Measurements from ENCODE around the gene CTSE. TPM values are rescaled to one million over a fixed set of nuclear protein-coding genes. Genes with fewer than 3 reads are reported as not detected.

The CTSE gene
- total RNA-seq, 1 experiment from 2014 or later = 0.48 TPM

DNA sequence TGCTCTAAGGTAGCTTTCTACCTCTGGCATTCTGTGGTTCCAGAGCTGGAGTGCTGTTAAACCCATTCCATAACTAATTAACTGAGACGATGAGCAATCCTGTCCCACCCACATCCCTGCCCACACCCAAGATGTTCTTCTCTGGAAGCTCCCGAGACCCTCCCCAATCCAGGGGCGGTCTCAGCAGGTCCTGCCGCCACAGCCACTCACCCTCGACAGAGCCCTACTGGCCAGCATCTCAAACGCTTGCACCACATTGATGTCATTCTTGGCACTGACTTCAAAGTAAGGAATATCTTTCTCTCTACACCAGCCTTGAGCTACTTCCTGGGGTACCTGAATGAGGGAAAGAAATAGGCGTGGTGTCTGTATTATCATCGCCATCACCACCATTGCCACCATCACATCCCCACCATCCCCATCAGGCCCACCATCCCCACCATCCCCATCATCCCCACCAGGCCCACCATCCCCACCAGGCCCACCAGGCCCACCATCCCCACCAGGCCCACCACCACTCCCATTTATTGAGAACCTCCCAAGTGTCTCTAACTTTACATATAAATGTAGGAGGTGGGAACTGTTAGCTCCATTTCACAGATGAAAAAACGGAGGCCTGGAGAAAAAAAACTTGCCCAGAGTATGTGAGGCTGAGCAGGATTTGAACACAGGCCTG, 38.2 kb downstream of the CTSE start:
- H3K36me3 ChIP-seq (ENCODE audit: control insufficient read depth, insufficient read depth, low read length) = no peaks in the 10 kb centered on the region
- Mint-ChIP-seq H3K4me1 (ENCODE audit: low read depth, unreplicated experiment) (no peaks in the 10 kb centered on the region), H3K4me3 (ENCODE audit: unreplicated experiment) (no peak overlapping the region), H3K9me3 (ENCODE audit: unreplicated experiment) (no peaks in the 10 kb centered on the region), H3K27me3 (ENCODE audit: insufficient read depth, unreplicated experiment) (peaks cover 19% of the 10 kb centered on the region), H3K27ac (ENCODE audit: unreplicated experiment) (no peak overlapping the region), H3K36me3 (ENCODE audit: insufficient read depth, unreplicated experiment) (no peaks in the 10 kb centered on the region)
- intact Hi-C loops (cut with micrococcal nuclease; ENCODE audit: unreplicated experiment) = no loop called here
- TF ChIP-seq, protein P1, sequence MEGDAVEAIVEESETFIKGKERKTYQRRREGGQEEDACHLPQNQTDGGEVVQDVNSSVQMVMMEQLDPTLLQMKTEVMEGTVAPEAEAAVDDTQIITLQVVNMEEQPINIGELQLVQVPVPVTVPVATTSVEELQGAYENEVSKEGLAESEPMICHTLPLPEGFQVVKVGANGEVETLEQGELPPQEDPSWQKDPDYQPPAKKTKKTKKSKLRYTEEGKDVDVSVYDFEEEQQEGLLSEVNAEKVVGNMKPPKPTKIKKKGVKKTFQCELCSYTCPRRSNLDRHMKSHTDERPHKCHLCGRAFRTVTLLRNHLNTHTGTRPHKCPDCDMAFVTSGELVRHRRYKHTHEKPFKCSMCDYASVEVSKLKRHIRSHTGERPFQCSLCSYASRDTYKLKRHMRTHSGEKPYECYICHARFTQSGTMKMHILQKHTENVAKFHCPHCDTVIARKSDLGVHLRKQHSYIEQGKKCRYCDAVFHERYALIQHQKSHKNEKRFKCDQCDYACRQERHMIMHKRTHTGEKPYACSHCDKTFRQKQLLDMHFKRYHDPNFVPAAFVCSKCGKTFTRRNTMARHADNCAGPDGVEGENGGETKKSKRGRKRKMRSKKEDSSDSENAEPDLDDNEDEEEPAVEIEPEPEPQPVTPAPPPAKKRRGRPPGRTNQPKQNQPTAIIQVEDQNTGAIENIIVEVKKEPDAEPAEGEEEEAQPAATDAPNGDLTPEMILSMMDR (IDR thresholded peaks at IDR 0.05; ENCODE audit: insufficient read depth in 1 of 2, low read depth in 1 of 2, low read length in 1 of 2, severe bottlenecking in 1 of 2, unreplicated experiment in 1 of 2) = no peak
- H3K4me1 ChIP-seq = 0 out of 2 replicates have a peak, but pooled peaks cover 4% of the 10 kb centered on the region
- BruUV-seq (replicated peaks) = no TSS peak
- POLR2A ChIA-PET = interaction anchor here (0.6 kb wide), 1 partner anchor 48 kb away, joined by 3 read pairs; no protein-coding TSS in a partner anchor
- CTCF ChIA-PET = interaction anchor here (0.6 to 2.2 kb wide), 5 partner anchors 8 to 121 kb away, joined by 3 to 56 read pairs (median 7); no protein-coding TSS in a partner anchor
- no peak overlapping the region for H3K4me3 ChIP-seq (ENCODE audit: low read depth, low read length)
- no peaks in the 10 kb centered on the region for H3K9me3 ChIP-seq
- H3K27me3 ChIP-seq (replicated peaks; ENCODE audit: control insufficient read depth, insufficient read depth, low read length) = no peaks in the 10 kb centered on the region; the same call in 1 of the 2 replicates
- no peak for DNase-seq

DNA sequence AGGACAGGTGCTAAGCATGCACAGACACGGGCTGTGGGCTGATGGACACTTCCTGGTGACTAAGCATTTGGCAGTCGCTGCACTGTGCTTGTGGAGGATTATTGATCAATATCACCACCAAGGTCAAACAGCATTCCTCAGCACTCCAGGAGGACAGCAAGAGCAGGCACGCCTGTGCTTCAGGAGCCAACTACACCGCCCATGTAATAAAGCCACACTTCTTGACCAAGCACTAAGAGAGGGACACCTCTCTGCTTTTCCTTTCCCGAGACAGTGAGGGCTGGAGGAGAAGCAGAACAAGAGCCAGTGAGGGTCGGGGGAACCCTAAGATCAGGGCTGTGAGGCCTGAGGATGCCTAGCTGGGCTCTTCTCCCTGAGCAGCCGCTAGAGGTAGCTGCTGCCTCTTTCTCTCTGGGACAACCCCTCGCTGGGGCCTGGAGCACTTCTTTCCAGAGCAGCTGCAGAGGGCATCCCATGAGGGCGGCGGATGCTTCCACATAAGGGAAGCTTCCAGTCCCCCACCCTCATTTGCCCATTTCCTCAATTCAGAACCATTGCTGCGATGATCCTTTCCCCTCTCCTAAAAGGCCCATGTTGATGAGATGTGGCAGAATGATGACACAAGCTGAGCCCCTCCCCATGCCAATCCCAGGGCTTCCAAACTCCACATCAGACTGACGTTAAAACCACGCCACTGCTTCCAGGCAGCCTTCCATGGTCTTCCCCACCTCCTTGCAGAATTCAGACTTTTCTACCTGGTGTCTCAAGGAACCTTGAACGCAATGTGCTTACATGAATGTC, 39.6 kb downstream of the CTSE start:
- CTCF ChIA-PET = interaction anchor here (0.7 to 2.2 kb wide), 5 partner anchors 47 to 173 kb away, joined by 3 to 56 read pairs (median 5); no protein-coding TSS in a partner anchor
- Mint-ChIP-seq H3K9me3 (ENCODE audit: unreplicated experiment) (no peaks in the 10 kb centered on the region), H3K27ac (ENCODE audit: unreplicated experiment) (no peak overlapping the region), H3K36me3 (ENCODE audit: insufficient read depth, unreplicated experiment) (no peaks in the 10 kb centered on the region), H3K4me3 (ENCODE audit: unreplicated experiment) (no peak overlapping the region), H3K4me1 (ENCODE audit: low read depth, unreplicated experiment) (no peaks in the 10 kb centered on the region), H3K27me3 (ENCODE audit: insufficient read depth, unreplicated experiment) (peaks cover 7% of the 10 kb centered on the region)
- Histone ChIP-seq H3K36me3 (ENCODE audit: control insufficient read depth, insufficient read depth, low read length) (no peaks in the 10 kb centered on the region), H3K4me3 (ENCODE audit: low read depth, low read length) (no peak overlapping the region), H3K4me1 (0 out of 2 replicates have a peak, but pooled peaks cover 4% of the 10 kb centered on the region), H3K9me3 (no peaks in the 10 kb centered on the region), H3K27me3 (replicated peaks; ENCODE audit: control insufficient read depth, insufficient read depth, low read length) (no peaks in the 10 kb centered on the region)
- POLR2A ChIA-PET = no interaction called here
- TF ChIP-seq, protein P1 (IDR thresholded peaks at IDR 0.05; ENCODE audit: insufficient read depth in 1 of 2, low read depth in 1 of 2, low read length in 1 of 2, severe bottlenecking in 1 of 2, unreplicated experiment in 1 of 2) = peak; percentile 57 to 83
- DNase-seq = peak; percentile 53 to 62
- intact Hi-C loops (cut with micrococcal nuclease; ENCODE audit: unreplicated experiment) = loop anchor here (1.0 kb wide), 1 partner anchor 122 kb away; no protein-coding TSS in a partner anchor
- no TSS peak for BruUV-seq (replicated peaks)

DNA sequence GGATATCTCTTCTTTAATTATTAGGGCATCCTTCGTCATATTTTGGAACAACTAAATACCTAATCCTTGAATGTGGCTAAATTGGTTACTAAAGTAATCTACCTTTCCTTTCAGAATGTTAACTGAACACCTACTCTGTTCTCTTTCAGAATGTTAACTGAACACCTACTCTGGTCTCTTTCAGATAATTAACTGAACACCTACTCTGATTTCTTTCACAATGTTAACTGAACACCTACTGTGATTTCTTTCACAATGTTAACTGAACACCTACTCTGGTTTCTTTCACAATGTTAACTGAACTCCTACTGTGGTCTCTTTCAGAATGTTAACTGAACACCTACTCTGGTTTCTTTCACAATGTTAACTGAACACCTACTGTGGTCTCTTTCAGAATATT, 42.4 kb downstream of the CTSE start:
- Mint-ChIP-seq H3K4me3 (ENCODE audit: unreplicated experiment) (no peak overlapping the region), H3K36me3 (ENCODE audit: insufficient read depth, unreplicated experiment) (no peaks in the 10 kb centered on the region), H3K9me3 (ENCODE audit: unreplicated experiment) (no peaks in the 10 kb centered on the region), H3K4me1 (ENCODE audit: low read depth, unreplicated experiment) (no peaks in the 10 kb centered on the region), H3K27me3 (ENCODE audit: insufficient read depth, unreplicated experiment) (peaks cover 5% of the 10 kb centered on the region), H3K27ac (ENCODE audit: unreplicated experiment) (no peak overlapping the region)
- Histone ChIP-seq H3K9me3 (no peaks in the 10 kb centered on the region), H3K27me3 (replicated peaks; ENCODE audit: control insufficient read depth, insufficient read depth, low read length) (no peaks in the 10 kb centered on the region), H3K4me3 (ENCODE audit: low read depth, low read length) (no peak overlapping the region), H3K36me3 (ENCODE audit: control insufficient read depth, insufficient read depth, low read length) (no peaks in the 10 kb centered on the region), H3K4me1 (0 out of 2 replicates have a peak, but pooled peaks cover 8% of the 10 kb centered on the region)
- BruUV-seq (replicated peaks) = no TSS peak
- intact Hi-C loops (cut with micrococcal nuclease; ENCODE audit: unreplicated experiment) = no loop called here
- DNase-seq = no peak
- CTCF ChIA-PET = no interaction called here
- TF ChIP-seq, protein P1 (IDR thresholded peaks at IDR 0.05; ENCODE audit: insufficient read depth in 1 of 2, low read depth in 1 of 2, low read length in 1 of 2, severe bottlenecking in 1 of 2, unreplicated experiment in 1 of 2) = no peak
- POLR2A ChIA-PET = no interaction called here

Data from Caco-2 (cell line).